Tibial artery (tissue), 4 donors: ENCODE results near the gene CACNB1.
A peak's percentile ranks its signal among the peaks of the same experiment; 100 is the strongest.

Source experiments
- DNase-seq, 2 donors: peaks; one replicate each; pipeline ENCODE4 v3.0.0-alpha.2; 2019
- H3K27ac ChIP-seq, 2 donors: fragments of 200-600 bp; sonication (generic) in 1 of 2; 1 replicate in 1 of 2; 2 replicates in 1 of 2; pipeline ENCODE4 v1.5.1; 2018 to 2019; ENCODE audit warnings: mild to moderate bottlenecking in 1 of 2
- H3K27me3 ChIP-seq, 2 donors: fragments of 200-600 bp; sonication (generic) in 1 of 2; one replicate each; pipeline versions ENCODE4 v1.5.1 to v1.6.0; 2016 to 2019
- H3K36me3 ChIP-seq, 3 donors: fragments of 200-600 bp; sonication (generic) in 2 of 3; one replicate each; pipeline ENCODE4 v1.5.1; 2016 to 2019; ENCODE audit warnings: mild to moderate bottlenecking in 2 of 3
- H3K4me1 ChIP-seq, 4 donors: fragments of 200-600 bp; sonication (generic) in 2 of 4; 1 replicate in 3 of 4; 2 replicates in 1 of 4; pipeline ENCODE4 v1.5.1; 2016 to 2019
- H3K4me3 ChIP-seq, 2 donors: fragments of 200-600 bp; sonication (generic) in 1 of 2; 1 replicate in 1 of 2; 2 replicates in 1 of 2; pipeline ENCODE4 v1.5.1; 2018 to 2019; ENCODE audit warnings: mild to moderate bottlenecking in 2 of 2
- H3K9me3 ChIP-seq, 3 donors: fragments of 200-600 bp; sonication (generic) in 1 of 3; one replicate each; pipeline ENCODE4 v1.5.1; 2016 to 2019
- CTCF ChIP-seq, 2 experiments: fragments of 200-600 bp in 1 of 2; fragments of 450-650 bp in 1 of 2; IDR thresholded peaks; one replicate each; pipeline ENCODE4 v1.5.1; 2017 to 2019; ENCODE audit warnings: antibody characterized with exemption in 2 of 2, mild to moderate bottlenecking in 1 of 2, moderate library complexity in 1 of 2
- intact Hi-C: fragments of 100-400 bp; cut with DNase I; formaldehyde crosslinking; loops from one replicate; pipeline ENCODE4 v1.15.0; 2023; ENCODE audit warnings: low total_unique reads

Gene CACNB1

GRCh38 chr17:39165841-39166349 is 31.6 kb downstream of the CACNB1 start, which contains the start of gene ARL5C:
Gene ARL5C (minus strand): TSS chr17:39166161. CDS start chr17:39165760, 401 bp downstream.
- peaks cover 0 to 26% (median 13%) of the 10 kb centered on the region in 4 donors for H3K4me1 ChIP-seq
- no peaks in the 10 kb centered on the region for H3K27me3 ChIP-seq
- intact Hi-C loops: loop anchor here (10.0 kb wide), 2 partner anchors 69 to 291 kb away; partner anchors contain the start of gene LASP1
- H3K36me3 ChIP-seq: no peaks in the 10 kb centered on the region
- TF ChIP-seq CTCF (IDR thresholded peaks at IDR 0.05): no peak
- no peaks in the 10 kb centered on the region for H3K9me3 ChIP-seq
- peak within 1 kb of the TSS; percentile 43 to 60 for H3K4me3 ChIP-seq
- H3K27ac ChIP-seq: peak within 1 kb of the TSS in 1 of 2 donors; percentile 16
- no peak for DNase-seq

GRCh38 chr17:39165178-39165840 is 32.2 kb downstream of the CACNB1 start:
- intact Hi-C loops: loop anchor here (10.0 kb wide), 2 partner anchors 69 to 291 kb away; partner anchors contain the start of gene LASP1
- Histone ChIP-seq H3K4me1 (peaks cover 0 to 26% (median 13%) of the 10 kb centered on the region in 4 donors), H3K36me3 (no peaks in the 10 kb centered on the region), H3K27me3 (no peaks in the 10 kb centered on the region), H3K4me3 (peak overlapping the region; percentile 43 to 60), H3K9me3 (no peaks in the 10 kb centered on the region), H3K27ac (peak overlapping the region in 1 of 2 donors; percentile 16)
- no peak for DNase-seq
- no peak for TF ChIP-seq CTCF (IDR thresholded peaks at IDR 0.05)

- no peaks in the 10 kb centered on the region for H3K9me3 ChIP-seq
- peak; percentile 74 to 85 for TF ChIP-seq CTCF (IDR thresholded peaks at IDR 0.05)
- H3K27me3 ChIP-seq: no peaks in the 10 kb centered on the region
- peak overlapping the region; percentile 43 to 60 for H3K4me3 ChIP-seq
- H3K4me1 ChIP-seq: peaks cover 0 to 26% (median 13%) of the 10 kb centered on the region in 4 donors
- H3K36me3 ChIP-seq: no peaks in the 10 kb centered on the region
- H3K27ac ChIP-seq: peak overlapping the region in 1 of 2 donors; percentile 16
- peak; percentile 90 to 96 for DNase-seq
- intact Hi-C loops: loop anchor here (10.0 kb wide), 2 partner anchors 70 to 290 kb away; partner anchors contain the start of gene LASP1
Measured at GRCh38 chr17:39164675-39165143, 32.8 kb downstream of the CACNB1 start.

GRCh38 chr17:39161962-39162361 is 35.5 kb downstream of the CACNB1 start:
- Histone ChIP-seq H3K9me3 (no peaks in the 10 kb centered on the region), H3K27ac (no peak overlapping the region), H3K4me3 (no peak overlapping the region), H3K27me3 (no peaks in the 10 kb centered on the region), H3K4me1 (peaks cover 0 to 26% (median 13%) of the 10 kb centered on the region in 4 donors), H3K36me3 (no peaks in the 10 kb centered on the region)
- intact Hi-C loops: loop anchor here (10.0 kb wide), 2 partner anchors 73 to 287 kb away; partner anchors contain the start of gene LASP1
- no peak for TF ChIP-seq CTCF (IDR thresholded peaks at IDR 0.05)
- DNase-seq: no peak

GRCh38 chr17:39158623-39159022 is 38.8 kb downstream of the CACNB1 start:
- H3K4me1 ChIP-seq: peaks cover 0 to 7% (median 0%) of the 10 kb centered on the region in 4 donors
- H3K36me3 ChIP-seq: no peaks in the 10 kb centered on the region
- H3K9me3 ChIP-seq: no peaks in the 10 kb centered on the region
- no peak for DNase-seq
- no peaks in the 10 kb centered on the region for H3K27me3 ChIP-seq
- intact Hi-C loops: no loop called here
- H3K27ac ChIP-seq: no peak overlapping the region
- no peak for TF ChIP-seq CTCF (IDR thresholded peaks at IDR 0.05)
- no peak overlapping the region for H3K4me3 ChIP-seq
